ENCODE results near the gene CPN2.

DNA sequence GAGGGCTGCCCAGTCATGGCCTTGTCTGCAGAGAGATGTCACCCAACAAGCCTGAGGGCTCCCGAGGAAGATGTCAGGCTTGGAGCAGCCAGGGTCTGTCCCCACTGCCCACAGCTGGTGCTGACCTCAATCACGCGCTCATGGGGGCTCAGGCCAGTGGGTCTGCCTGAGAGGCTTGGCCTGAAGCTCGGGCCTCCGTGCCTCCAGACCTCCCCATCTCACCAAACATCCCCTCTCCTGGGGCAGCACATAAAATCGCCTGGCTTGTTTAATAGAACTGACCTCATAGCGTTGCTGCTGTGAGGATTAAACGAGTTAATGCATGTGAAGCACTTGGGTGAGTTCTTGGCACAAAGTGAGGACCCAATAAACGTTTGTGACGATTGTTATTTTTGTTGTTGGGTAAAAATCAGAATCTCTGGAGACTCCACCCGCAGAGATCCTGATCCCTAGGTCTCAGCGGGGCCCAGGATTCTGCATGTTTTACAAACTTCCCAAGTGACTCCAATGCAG, 14.9 kb upstream of the CPN2 start:
- TF ChIP-seq POLR2A (IDR thresholded peaks at IDR 0.05) (no peak), EP300 (IDR thresholded peaks at IDR 0.05) (no peak)
- TF ChIP-seq, protein P1, sequence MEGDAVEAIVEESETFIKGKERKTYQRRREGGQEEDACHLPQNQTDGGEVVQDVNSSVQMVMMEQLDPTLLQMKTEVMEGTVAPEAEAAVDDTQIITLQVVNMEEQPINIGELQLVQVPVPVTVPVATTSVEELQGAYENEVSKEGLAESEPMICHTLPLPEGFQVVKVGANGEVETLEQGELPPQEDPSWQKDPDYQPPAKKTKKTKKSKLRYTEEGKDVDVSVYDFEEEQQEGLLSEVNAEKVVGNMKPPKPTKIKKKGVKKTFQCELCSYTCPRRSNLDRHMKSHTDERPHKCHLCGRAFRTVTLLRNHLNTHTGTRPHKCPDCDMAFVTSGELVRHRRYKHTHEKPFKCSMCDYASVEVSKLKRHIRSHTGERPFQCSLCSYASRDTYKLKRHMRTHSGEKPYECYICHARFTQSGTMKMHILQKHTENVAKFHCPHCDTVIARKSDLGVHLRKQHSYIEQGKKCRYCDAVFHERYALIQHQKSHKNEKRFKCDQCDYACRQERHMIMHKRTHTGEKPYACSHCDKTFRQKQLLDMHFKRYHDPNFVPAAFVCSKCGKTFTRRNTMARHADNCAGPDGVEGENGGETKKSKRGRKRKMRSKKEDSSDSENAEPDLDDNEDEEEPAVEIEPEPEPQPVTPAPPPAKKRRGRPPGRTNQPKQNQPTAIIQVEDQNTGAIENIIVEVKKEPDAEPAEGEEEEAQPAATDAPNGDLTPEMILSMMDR (IDR thresholded peaks at IDR 0.05) = no peak

Data from tibial nerve (tissue), 4 donors.